Left kidney (tissue), 2 donors: ENCODE measurements around the gene KIFAP3. TPM values are rescaled to one million over a fixed set of nuclear protein-coding genes. Genes with fewer than 3 reads are reported as not detected.
"Not testable (repeated sequence)": the region's sequence is repeated elsewhere in the genome, so short reads cannot be mapped to it uniquely, and the experiment has no call there.

Experiments
- DNase-seq: peaks from one replicate; pipeline ENCODE4 v3.0.0-alpha.2; 2013
- polyA plus RNA-seq: library from polyadenylated mRNA; unstranded; fragments of 120-200 nt; gene quantifications from one replicate; pipeline ENCODE4 v1.2.1, GENCODE V29; 2013; ENCODE audit not compliant: insufficient read length

KIFAP3 gene
- polyA plus RNA-seq, 1 donor: 47.9 TPM

- no peak for DNase-seq
These were observed 149.7 kb downstream of the KIFAP3 start for GRCh38 chr1:169924829-169925228.

GRCh38 chr1:169924063-169924462, 150.4 kb downstream of the KIFAP3 start:
- DNase-seq: no peak

GRCh38 chr1:169921080-169921479, 153.4 kb downstream of the KIFAP3 start:
- no peak for DNase-seq

- DNase-seq: no peak
These were observed 155.6 kb downstream of the KIFAP3 start for GRCh38 chr1:169918927-169919326.

GRCh38 chr1:169918220-169918619, 156.3 kb downstream of the KIFAP3 start:
- not testable (repeated sequence) for DNase-seq

GRCh38 chr1:169915150-169915549, 159.3 kb downstream of the KIFAP3 start:
- no peak for DNase-seq

- DNase-seq: no peak
These were observed 160.0 kb downstream of the KIFAP3 start for GRCh38 chr1:169914531-169914930.

- DNase-seq: no peak
These were observed 165.0 kb downstream of the KIFAP3 start for GRCh38 chr1:169909499-169909898.

GRCh38 chr1:169906938-169907337, 167.6 kb downstream of the KIFAP3 start:
- DNase-seq: no peak

GRCh38 chr1:169904834-169905233, 169.7 kb downstream of the KIFAP3 start:
- no peak for DNase-seq

- DNase-seq: no peak
These were observed 171.7 kb downstream of the KIFAP3 start for GRCh38 chr1:169902751-169903150.

GRCh38 chr1:169901115-169901514, 173.4 kb downstream of the KIFAP3 start:
- no peak for DNase-seq

- no peak for DNase-seq
These were observed 173.9 kb downstream of the KIFAP3 start for GRCh38 chr1:169900571-169900970.

GRCh38 chr1:169899519-169900217, 174.8 kb downstream of the KIFAP3 start:
- no peak for DNase-seq

GRCh38 chr1:169896013-169896412, 178.5 kb downstream of the KIFAP3 start:
- no peak for DNase-seq

- DNase-seq: no peak
These were observed 179.9 kb downstream of the KIFAP3 start for GRCh38 chr1:169894424-169895145.

GRCh38 chr1:169893645-169894423, 180.7 kb downstream of the KIFAP3 start, which contains the start of gene SCYL3:
Gene SCYL3, minus strand, starts transcription at chr1:169893896. Its CDS starts 5,056 bp downstream, at chr1:169888840.
- DNase-seq: peak; percentile 98

GRCh38 chr1:169892927-169893644, 181.4 kb downstream of the KIFAP3 start:
- DNase-seq: peak; percentile 41

- DNase-seq: no peak
These were observed 182.1 kb downstream of the KIFAP3 start for GRCh38 chr1:169892176-169892926.

GRCh38 chr1:169891539-169891885, 183.0 kb downstream of the KIFAP3 start:
- no peak for DNase-seq

- DNase-seq: peak; percentile 43
These were observed 183.5 kb downstream of the KIFAP3 start for GRCh38 chr1:169890761-169891538.
